ENCODE data around the gene DQX1. TPM values are rescaled to one million over a fixed set of nuclear protein-coding genes. Genes with fewer than 3 reads are reported as not detected.
"Not testable (repeated sequence)": the region's sequence is repeated elsewhere in the genome, so short reads cannot be mapped to it uniquely, and the experiment has no call there.

DQX1 gene
- total RNA-seq, 2 experiments from 2014 or later = 0.20 to 0.39 TPM

GRCh38 chr2:74561022-74561421 is 35.0 kb upstream of the DQX1 start:
- H3K4me1 Mint-ChIP-seq = peaks cover 20% of the 10 kb centered on the region
- DNase-seq; H3K9me3 Mint-ChIP-seq; ATAC-seq (ENCODE audit: low read depth); H3K27ac Mint-ChIP-seq; H3K27me3 Mint-ChIP-seq; POLR2A ChIA-PET; H3K4me3 Mint-ChIP-seq: not testable (repeated sequence)
- H3K36me3 Mint-ChIP-seq = peaks cover 10% of the 10 kb centered on the region

- no peaks in the 10 kb centered on the region for H3K9me3 Mint-ChIP-seq
- peaks cover 7% of the 10 kb centered on the region for H3K27me3 Mint-ChIP-seq
- ATAC-seq (ENCODE audit: low read depth) (no peak), DNase-seq (no peak)
- peaks cover 18% of the 10 kb centered on the region for H3K4me1 Mint-ChIP-seq
- peaks cover 10% of the 10 kb centered on the region for H3K36me3 Mint-ChIP-seq
- no peak overlapping the region for H3K27ac Mint-ChIP-seq
- no peak overlapping the region for H3K4me3 Mint-ChIP-seq
- POLR2A ChIA-PET = no interaction called here
Observed at GRCh38 chr2:74560591-74560990, 34.6 kb upstream of the DQX1 start.

DNA sequence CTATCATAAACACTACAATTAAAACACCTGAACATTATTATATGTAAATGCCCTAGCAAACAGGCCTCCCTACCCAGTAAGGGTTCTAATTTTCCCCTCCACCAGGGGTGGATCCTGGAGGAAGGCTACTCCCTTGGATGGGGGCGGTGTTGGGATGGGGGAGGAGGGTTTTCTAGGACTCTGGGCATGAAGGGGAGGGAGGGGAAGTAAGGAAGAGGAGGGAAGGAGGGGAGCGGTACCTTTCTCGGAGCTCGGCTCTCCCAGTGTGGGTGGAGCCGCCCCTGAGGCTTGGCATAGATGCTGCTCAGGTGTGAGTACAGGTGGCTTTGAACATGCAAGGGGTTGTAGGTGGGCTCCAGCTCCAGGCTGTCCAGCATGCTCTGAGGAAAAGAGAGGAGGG is 33.9 kb upstream of the DQX1 start:
- no peak overlapping the region for H3K4me3 Mint-ChIP-seq

GRCh38 chr2:74558284-74559230 is 32.5 kb upstream of the DQX1 start:
- H3K27me3 Mint-ChIP-seq = peaks cover 7% of the 10 kb centered on the region
- POLR2A ChIA-PET = interaction anchor here (1.0 to 2.2 kb wide), 4 partner anchors 9 to 76 kb away, joined by 3 to 7 read pairs (median 6); partner anchors contain the start of genes CCDC142 and TTC31
- no peak overlapping the region for H3K27ac Mint-ChIP-seq
- ATAC-seq (ENCODE audit: low read depth) (no peak), DNase-seq (no peak)
- H3K4me1 Mint-ChIP-seq = peaks cover 21% of the 10 kb centered on the region
- peaks cover 10% of the 10 kb centered on the region for H3K36me3 Mint-ChIP-seq
- no peak overlapping the region for H3K4me3 Mint-ChIP-seq
- H3K9me3 Mint-ChIP-seq = no peaks in the 10 kb centered on the region

More for the DNA sequence above, 33.9 kb upstream of the DQX1 start:
- POLR2A ChIA-PET = no interaction called here
- peaks cover 7% of the 10 kb centered on the region for H3K27me3 Mint-ChIP-seq
- H3K27ac Mint-ChIP-seq = no peak overlapping the region
- peaks cover 10% of the 10 kb centered on the region for H3K36me3 Mint-ChIP-seq
- peaks cover 18% of the 10 kb centered on the region for H3K4me1 Mint-ChIP-seq
- no peaks in the 10 kb centered on the region for H3K9me3 Mint-ChIP-seq
- no peak for ATAC-seq (ENCODE audit: low read depth)
- no peak for DNase-seq

DNA sequence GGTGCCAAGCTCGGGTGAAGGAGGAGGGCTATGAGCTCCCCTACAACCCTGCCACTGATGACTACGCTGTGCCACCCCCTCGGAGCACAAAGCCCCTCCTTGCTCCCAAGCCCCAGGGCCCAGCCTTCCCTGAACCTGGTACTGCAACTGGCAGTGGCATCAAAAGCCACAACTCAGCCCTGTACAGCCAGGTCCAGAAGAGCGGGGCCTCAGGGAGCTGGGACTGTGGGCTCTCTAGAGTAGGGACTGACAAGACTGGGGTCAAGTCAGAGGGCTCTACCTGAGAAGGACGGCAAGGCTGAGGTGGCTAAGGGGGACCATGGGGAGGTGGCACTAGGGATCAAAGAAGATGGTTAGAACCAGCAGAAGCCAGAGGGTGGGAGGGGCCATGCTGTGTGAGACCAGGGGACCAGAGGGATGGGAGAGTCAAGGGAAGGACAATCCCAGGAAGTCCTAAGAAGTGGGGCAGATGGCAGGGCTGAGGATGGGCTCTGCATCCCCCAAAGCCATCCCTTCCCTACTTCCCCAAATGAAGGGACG is 30.9 kb upstream of the DQX1 start:
- no peak for ATAC-seq (ENCODE audit: low read depth)

GRCh38 chr2:74556159-74556558 is 30.1 kb upstream of the DQX1 start:
- no peaks in the 10 kb centered on the region for H3K9me3 Mint-ChIP-seq
- no peak for ATAC-seq (ENCODE audit: low read depth)
- peaks cover 23% of the 10 kb centered on the region for H3K4me1 Mint-ChIP-seq
- H3K36me3 Mint-ChIP-seq = peaks cover 10% of the 10 kb centered on the region
- no peak for DNase-seq
- H3K27me3 Mint-ChIP-seq = peaks cover 8% of the 10 kb centered on the region
- H3K4me3 Mint-ChIP-seq = peak overlapping the region; percentile 95
- POLR2A ChIA-PET = interaction anchor here (1.7 kb wide), 2 partner anchors 11 to 29 kb away, joined by 5 to 7 read pairs; no protein-coding TSS in a partner anchor
- no peak overlapping the region for H3K27ac Mint-ChIP-seq

More for the DNA sequence above, 30.9 kb upstream of the DQX1 start:
- Mint-ChIP-seq H3K27me3 (peaks cover 7% of the 10 kb centered on the region), H3K27ac (no peak overlapping the region), H3K9me3 (no peaks in the 10 kb centered on the region), H3K36me3 (peaks cover 10% of the 10 kb centered on the region), H3K4me3 (no peak overlapping the region), H3K4me1 (peaks cover 21% of the 10 kb centered on the region)
- DNase-seq = no peak
- POLR2A ChIA-PET = interaction anchor here (1.7 kb wide), 1 partner anchor 10 kb away, joined by 5 read pairs; no protein-coding TSS in a partner anchor

GRCh38 chr2:74555610-74556103 is 29.6 kb upstream of the DQX1 start:
- no peaks in the 10 kb centered on the region for H3K9me3 Mint-ChIP-seq
- peaks cover 10% of the 10 kb centered on the region for H3K36me3 Mint-ChIP-seq
- H3K4me3 Mint-ChIP-seq = peak overlapping the region; percentile 95
- no peak for DNase-seq
- H3K4me1 Mint-ChIP-seq = peaks cover 23% of the 10 kb centered on the region
- ATAC-seq (ENCODE audit: low read depth) = no peak
- POLR2A ChIA-PET = interaction anchor here (0.8 to 1.7 kb wide), 7 partner anchors 11 to 98 kb away, joined by 3 to 7 read pairs (median 4); partner anchors contain the start of gene WBP1
- H3K27me3 Mint-ChIP-seq = peaks cover 10% of the 10 kb centered on the region
- peak overlapping the region; percentile 92 for H3K27ac Mint-ChIP-seq

DNA sequence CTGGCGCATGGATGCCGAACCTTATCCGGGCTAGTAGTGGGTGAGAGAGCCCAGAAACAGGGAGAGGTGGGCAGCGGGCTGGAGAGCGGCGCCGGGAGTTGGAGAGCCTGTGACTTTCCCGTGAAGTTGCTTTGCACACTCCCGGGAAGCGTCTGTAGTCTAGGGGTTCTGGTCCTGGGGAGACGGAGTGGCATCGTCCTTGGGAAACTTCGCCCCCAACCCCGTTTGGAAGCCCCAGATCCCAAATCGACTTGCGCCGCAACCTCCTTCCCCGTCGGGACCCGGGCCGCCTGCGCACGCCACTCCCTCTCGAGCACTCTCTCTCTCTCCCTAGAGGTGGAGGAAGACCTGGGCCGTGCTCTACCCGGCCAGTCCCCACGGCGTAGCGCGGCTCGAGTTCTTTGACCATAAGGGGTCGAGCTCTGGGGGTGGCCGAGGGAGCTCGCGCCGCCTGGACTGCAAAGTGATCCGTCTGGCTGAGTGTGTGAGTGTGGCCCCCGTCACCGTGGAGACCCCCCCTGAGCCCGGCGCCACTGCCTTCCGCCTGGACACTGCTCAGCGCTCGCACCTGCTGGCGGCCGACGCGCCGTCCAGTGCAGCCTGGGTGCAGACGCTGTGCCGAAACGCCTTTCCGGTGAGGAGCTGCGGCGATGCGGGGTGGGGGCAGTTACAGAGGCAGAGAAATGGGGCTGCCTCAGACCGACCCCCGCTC is 28.9 kb upstream of the DQX1 start:
- ATAC-seq (ENCODE audit: low read depth) = peak; percentile 53
- no peaks in the 10 kb centered on the region for H3K9me3 Mint-ChIP-seq
- POLR2A ChIA-PET = interaction anchor here (0.8 to 1.7 kb wide), 8 partner anchors 20 to 97 kb away, joined by 3 to 7 read pairs (median 4); partner anchors contain the start of genes MRPL53 and WBP1
- peaks cover 14% of the 10 kb centered on the region for H3K27me3 Mint-ChIP-seq
- DNase-seq = peak; percentile 69
- H3K27ac Mint-ChIP-seq = peak overlapping the region; percentile 92
- H3K4me3 Mint-ChIP-seq = peak overlapping the region; percentile 95
- H3K36me3 Mint-ChIP-seq = peaks cover 10% of the 10 kb centered on the region
- H3K4me1 Mint-ChIP-seq = peaks cover 19% of the 10 kb centered on the region

DNA sequence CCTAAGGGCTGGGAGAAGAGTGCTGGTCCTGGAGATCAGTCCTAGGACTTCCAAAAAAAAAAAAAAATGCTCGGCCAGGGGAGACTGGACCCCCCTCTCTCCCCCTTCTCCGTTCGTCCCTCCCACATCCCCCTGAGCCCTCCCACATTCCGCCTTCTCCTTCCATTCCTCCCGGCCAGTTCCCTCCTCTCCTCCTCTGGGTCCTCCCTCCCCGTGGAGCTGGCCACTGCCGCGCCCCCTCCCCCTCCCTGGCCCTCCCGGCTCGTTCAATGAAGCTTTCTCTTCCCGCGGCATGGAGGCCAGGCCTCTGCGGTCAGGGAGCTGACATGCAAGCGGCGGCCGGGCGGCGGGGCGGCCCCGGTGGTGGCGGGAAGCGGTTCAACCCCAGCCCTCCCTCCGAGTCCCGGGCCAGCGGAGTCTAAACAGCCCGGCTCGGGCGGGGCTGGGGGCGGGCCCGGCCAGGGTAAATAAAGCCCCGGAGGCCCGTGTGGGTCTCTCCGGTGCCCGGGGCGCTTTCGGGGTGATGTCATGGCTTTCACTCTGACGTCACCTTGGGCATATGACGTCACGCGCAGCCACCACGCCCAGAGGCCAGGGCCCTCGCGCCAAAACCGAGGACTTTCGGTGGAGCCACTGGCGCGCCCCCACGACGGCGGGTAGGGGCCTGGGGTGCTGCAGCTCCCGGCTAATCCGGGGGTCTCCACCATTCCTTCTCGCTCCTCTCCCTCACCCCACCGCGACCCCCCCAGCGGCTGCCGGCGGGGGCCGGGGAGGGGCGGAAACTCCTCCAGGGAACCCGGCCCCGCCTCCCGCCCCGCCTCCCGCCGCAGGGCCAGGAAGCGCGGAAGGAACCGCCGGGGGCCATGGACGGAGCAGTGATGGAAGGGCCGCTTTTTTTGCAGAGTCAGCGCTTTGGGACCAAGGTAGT is 28.1 kb upstream of the DQX1 start, which contains the start of the genes DOK1 and LOXL3:
Gene DOK1, plus strand, starts transcription at position 829 of the 928 bp plus-strand sequence. Its CDS starts 35 bp downstream, at position 864.
Gene LOXL3, minus strand, starts transcription at position 51 of the 928 bp plus-strand sequence. CDS start 1,308 bp downstream, outside the sequence.
- H3K27me3 Mint-ChIP-seq = peaks cover 21% of the 10 kb centered on the region
- H3K4me3 Mint-ChIP-seq = peak within 1 kb of the TSS; percentile 95
- peak within 1 kb of the TSS; percentile 92 for H3K27ac Mint-ChIP-seq
- ATAC-seq (ENCODE audit: low read depth) = peak; percentile 72
- peak; percentile 90 for DNase-seq
- H3K9me3 Mint-ChIP-seq = no peaks in the 10 kb centered on the region
- peaks cover 10% of the 10 kb centered on the region for H3K36me3 Mint-ChIP-seq
- peaks cover 20% of the 10 kb centered on the region for H3K4me1 Mint-ChIP-seq
- POLR2A ChIA-PET = interaction anchor here (0.6 to 1.7 kb wide), 6 partner anchors 12 to 82 kb away, joined by 3 to 5 read pairs (median 4); partner anchors contain the start of genes MRPL53 and PCGF1

- Mint-ChIP-seq H3K4me3 (peak overlapping the region; percentile 58), H3K4me1 (peaks cover 23% of the 10 kb centered on the region), H3K27me3 (peaks cover 27% of the 10 kb centered on the region), H3K27ac (peak overlapping the region; percentile 69), H3K36me3 (peaks cover 10% of the 10 kb centered on the region), H3K9me3 (no peaks in the 10 kb centered on the region)
- POLR2A ChIA-PET = interaction anchor here (0.5 to 1.7 kb wide), 8 partner anchors 13 to 348 kb away, joined by 3 to 5 read pairs (median 3); partner anchors contain the start of genes MRPL53 and PCGF1
- no peak for ATAC-seq (ENCODE audit: low read depth)
- peak; percentile 52 for DNase-seq
Observed at GRCh38 chr2:74552914-74553811, 27.1 kb upstream of the DQX1 start.
